Measurements from ENCODE around the gene GIMAP8.
"Not testable (repeated sequence)": the region's sequence is repeated elsewhere in the genome, so short reads cannot be mapped to it uniquely, and the experiment has no call there.

Gene GIMAP8

DNA sequence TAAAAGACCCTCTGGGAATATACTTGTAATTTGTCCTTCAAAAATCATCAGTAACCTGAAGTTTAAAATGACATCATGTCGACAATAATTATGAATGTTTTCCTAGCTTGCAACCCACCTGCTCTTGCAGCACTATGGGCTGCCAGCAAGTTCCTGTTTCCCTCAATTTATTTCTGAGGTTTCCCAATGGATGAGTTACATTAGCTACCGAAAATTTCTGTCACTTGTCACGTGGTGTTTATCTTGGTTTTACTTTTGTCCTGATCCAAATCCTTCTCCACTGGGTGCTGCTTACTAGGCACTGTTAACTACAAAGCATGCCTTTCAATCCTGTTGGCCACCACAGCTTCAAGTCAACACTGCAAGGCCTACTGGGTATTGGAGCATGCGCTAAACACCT is 31.5 kb downstream of the GIMAP8 start:
- no peak overlapping the region for H3K27ac ChIP-seq
- TF ChIP-seq CTCF (IDR thresholded peaks at IDR 0.05) (no peak), ZFX (IDR thresholded peaks at IDR 0.05; ENCODE audit: borderline replicate concordance) (no peak)

GRCh38 chr7:150483514-150483913 is 33.1 kb downstream of the GIMAP8 start:
- H3K27ac ChIP-seq: not testable (repeated sequence)

DNA sequence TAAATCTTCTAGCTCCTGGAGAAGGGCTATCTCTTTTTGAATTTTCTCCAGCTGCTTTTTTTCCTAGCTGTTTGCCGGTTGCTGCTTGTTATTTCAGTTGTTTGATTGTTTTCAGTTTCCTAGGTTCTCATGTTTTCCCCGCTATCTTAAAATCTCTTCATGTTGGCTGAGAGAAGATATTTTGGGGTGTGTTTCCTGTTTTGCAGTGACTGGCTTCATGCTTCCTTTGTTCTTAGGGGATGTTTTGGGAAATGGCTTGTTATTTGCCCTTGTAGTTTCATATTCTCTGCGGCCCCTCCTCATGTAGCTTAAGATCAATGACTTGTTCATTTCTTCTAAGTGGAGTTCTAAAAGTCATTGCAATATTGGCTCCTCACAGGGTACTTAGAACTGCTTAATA is 33.6 kb downstream of the GIMAP8 start:
- H3K27ac ChIP-seq: not testable (repeated sequence)

DNA sequence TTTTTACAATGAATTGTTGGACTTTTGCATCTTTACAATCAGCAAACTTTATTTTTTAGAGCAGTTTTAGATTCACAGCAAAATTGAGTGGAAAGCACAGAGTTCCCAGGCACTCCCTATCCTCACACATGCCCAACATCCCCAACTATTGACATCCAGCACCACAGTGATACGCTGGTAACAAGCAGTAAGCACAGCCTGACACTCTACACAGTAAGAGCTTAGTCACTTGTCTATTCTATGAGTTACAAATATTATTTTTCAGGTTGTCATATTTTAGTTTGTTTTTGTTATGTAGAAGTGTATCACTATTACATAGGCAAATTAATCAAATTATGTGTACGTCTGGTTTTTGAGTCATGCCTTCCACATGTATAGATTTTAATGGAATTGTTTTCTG is 37.2 kb downstream of the GIMAP8 start:
- TF ChIP-seq ZFX (IDR thresholded peaks at IDR 0.05; ENCODE audit: borderline replicate concordance): no peak
- no peak for TF ChIP-seq CTCF (IDR thresholded peaks at IDR 0.05)
- no peak overlapping the region for H3K27ac ChIP-seq

GRCh38 chr7:150489782-150490181 is 39.4 kb downstream of the GIMAP8 start:
- H3K27ac ChIP-seq: no peak overlapping the region
- no peak for TF ChIP-seq ZFX (IDR thresholded peaks at IDR 0.05; ENCODE audit: borderline replicate concordance)
- TF ChIP-seq CTCF (IDR thresholded peaks at IDR 0.05): no peak

- not testable (repeated sequence) for H3K27ac ChIP-seq
Measured at GRCh38 chr7:150493442-150493841, 43.0 kb downstream of the GIMAP8 start.

- TF ChIP-seq CTCF (IDR thresholded peaks at IDR 0.05): no peak
- TF ChIP-seq ZFX (IDR thresholded peaks at IDR 0.05; ENCODE audit: borderline replicate concordance): no peak
- H3K27ac ChIP-seq: no peak overlapping the region
Measured at GRCh38 chr7:150502519-150502918, 52.1 kb downstream of the GIMAP8 start.

- no peak overlapping the region for H3K27ac ChIP-seq
- no peak for TF ChIP-seq CTCF (IDR thresholded peaks at IDR 0.05)
- TF ChIP-seq ZFX (IDR thresholded peaks at IDR 0.05; ENCODE audit: borderline replicate concordance): no peak
Measured at GRCh38 chr7:150503155-150503554, 52.7 kb downstream of the GIMAP8 start.

- TF ChIP-seq CTCF (IDR thresholded peaks at IDR 0.05): no peak
- no peak for TF ChIP-seq ZFX (IDR thresholded peaks at IDR 0.05; ENCODE audit: borderline replicate concordance)
- no peak overlapping the region for H3K27ac ChIP-seq
Measured at GRCh38 chr7:150503581-150503980, 53.2 kb downstream of the GIMAP8 start.

Data from 22Rv1 (cell line).